Left forelimb (tissue), 1 donor: ENCODE data around the gene NEK4.
"Not testable (repeated sequence)": the region's sequence is repeated elsewhere in the genome, so short reads cannot be mapped to it uniquely, and the experiment has no call there.

ENCODE experiments used
- DNase-seq: peaks from one replicate; pipeline ENCODE4 v3.0.0-alpha.2; 2018; ENCODE audit warnings: low spot score

Gene NEK4

GRCh38 chr3:52777959-52778805 is 7.4 kb upstream of the NEK4 start:
- no peak for DNase-seq

GRCh38 chr3:52777127-52777958 is 6.6 kb upstream of the NEK4 start, which contains the start of gene ITIH1:
Gene ITIH1, plus strand, starts transcription at chr3:52777599. Its CDS starts 17 bp downstream, at chr3:52777616.
- peak; percentile 48 for DNase-seq

DNA sequence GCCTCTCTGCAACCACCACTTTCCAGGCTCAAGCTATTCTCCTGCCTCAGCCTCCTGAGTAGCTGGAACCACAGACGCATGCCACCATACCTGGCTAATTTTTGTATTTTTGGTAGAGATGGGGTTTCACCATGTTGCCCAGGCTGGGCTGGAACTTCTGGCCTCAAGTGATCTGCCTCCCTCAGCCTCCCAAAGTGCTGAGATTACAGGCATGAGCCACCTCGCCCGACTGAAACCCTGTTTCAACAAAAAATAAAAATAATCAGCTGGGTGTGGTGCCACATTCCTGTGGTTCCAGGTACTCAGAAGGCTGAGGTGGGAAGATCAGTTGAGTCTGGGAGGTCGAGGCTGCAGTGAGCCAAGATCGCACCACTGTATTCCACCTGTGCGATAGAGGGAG is 5.7 kb upstream of the NEK4 start:
- DNase-seq = not testable (repeated sequence)

GRCh38 chr3:52775877-52776276 is 5.1 kb upstream of the NEK4 start:
- DNase-seq = no peak

DNA sequence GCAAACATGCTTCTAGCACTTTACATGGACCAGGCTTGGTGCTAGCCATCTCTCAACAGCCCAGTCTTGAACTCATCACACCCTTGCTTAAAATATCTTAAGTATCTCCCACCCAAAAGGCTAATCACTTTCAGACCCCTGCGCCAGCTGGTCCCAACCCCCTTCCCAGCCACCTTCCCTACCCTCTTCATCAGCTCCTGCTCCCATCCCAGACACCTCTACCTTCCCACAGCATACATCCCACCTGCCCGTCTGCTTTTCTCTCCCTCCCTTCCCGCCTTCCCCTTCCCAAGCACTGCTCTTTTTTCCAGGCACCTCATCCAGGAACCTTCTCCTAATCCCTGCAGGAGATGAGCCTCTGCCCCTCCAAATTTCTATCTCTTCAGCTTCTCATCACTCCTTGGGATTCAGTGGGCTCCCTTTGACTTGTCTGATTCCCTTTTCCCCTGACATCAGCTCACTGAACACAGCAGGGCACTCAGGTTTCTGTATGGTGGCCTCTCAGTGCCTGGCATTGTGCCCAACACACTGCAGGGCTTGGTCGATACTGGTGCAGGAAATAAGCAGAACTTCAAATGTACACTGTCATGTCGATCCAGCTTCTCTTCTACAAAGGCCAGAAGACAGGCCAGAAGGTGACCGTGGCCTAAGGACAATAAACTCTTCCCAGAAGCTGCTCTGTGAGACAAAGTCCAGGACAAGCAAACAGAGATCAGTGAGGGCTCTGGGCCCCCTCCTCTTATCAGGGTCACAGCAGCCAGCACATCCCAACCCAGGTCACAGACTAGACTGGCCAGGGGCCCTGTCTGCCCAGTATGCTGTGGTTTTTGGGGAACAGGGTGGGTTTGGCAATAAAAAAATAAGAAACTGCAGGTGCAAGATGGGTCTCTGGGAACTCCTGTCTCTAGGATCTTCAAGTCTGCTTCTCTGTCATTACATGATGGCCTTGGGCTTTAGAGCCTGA is 4.4 kb upstream of the NEK4 start:
- DNase-seq = peak; percentile 60

GRCh38 chr3:52774066-52774713 is 3.5 kb upstream of the NEK4 start:
- DNase-seq = peak; percentile 60

DNA sequence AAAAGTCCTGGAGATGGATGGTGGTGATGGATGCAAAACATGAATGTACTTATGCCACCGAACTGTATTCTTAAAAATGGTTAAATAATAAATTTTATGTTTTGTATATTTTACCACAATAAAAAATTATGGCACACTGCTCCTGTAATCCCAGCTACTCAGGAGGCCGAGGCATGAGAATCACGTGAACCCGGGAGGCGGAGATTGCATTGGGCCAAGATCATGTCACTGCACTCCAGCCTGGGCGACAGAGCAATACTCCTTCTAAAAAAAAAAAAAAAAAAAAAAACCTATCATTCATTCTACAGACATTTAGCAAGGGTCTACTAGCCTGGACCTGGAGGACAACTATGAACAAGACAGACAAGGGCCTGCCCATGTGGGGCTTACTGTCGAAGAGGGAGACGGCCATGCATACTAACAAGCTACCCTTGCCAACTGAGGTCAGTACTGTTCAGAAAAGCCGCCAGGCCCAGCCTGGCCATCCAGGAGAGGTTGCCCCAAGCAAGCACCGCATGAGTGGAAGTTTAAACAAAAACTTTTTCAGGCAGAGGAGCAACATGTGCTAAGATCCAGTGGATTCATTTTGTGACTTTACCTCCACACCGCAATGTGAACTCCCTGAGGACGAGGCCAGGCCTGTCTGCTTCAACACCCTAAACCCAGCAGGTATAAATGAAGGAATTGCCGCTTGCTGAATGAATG is 2.8 kb upstream of the NEK4 start:
- DNase-seq = no peak

- DNase-seq = no peak
Measured at GRCh38 chr3:52771702-52772101, 962 bp upstream of the NEK4 start.

- DNase-seq = no peak
Measured at GRCh38 chr3:52771334-52771681, 568 bp upstream of the NEK4 start.

- no peak for DNase-seq
Measured at GRCh38 chr3:52769786-52770455, 819 bp downstream of the NEK4 start.

- DNase-seq = no peak
Measured at GRCh38 chr3:52763466-52763865, 7.3 kb downstream of the NEK4 start.

GRCh38 chr3:52756141-52756540 is 14.6 kb downstream of the NEK4 start:
- DNase-seq = no peak

- no peak for DNase-seq
Measured at GRCh38 chr3:52754373-52754772, 16.4 kb downstream of the NEK4 start.

- no peak for DNase-seq
Measured at GRCh38 chr3:52752045-52752660, 18.6 kb downstream of the NEK4 start.

DNA sequence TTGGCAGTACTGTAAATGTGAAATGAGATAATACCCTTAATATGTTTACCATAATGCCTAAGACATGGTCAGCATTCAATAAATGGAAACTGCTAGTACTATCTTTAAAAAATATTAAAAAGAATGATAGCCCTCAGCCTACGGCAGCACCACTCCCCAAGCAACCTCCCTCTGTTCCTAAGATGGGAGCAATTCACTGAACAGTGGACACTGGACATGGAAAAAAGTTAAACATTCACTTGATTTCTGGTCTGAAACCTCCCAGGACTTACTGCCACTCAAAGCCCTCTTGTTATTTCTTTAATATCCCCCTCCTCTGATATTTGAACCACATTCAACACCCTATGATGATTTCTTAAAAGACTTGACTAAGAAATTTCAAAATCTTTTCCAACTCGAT is 27.0 kb downstream of the NEK4 start:
- no peak for DNase-seq

GRCh38 chr3:52743152-52743551 is 27.6 kb downstream of the NEK4 start:
- DNase-seq = no peak

DNA sequence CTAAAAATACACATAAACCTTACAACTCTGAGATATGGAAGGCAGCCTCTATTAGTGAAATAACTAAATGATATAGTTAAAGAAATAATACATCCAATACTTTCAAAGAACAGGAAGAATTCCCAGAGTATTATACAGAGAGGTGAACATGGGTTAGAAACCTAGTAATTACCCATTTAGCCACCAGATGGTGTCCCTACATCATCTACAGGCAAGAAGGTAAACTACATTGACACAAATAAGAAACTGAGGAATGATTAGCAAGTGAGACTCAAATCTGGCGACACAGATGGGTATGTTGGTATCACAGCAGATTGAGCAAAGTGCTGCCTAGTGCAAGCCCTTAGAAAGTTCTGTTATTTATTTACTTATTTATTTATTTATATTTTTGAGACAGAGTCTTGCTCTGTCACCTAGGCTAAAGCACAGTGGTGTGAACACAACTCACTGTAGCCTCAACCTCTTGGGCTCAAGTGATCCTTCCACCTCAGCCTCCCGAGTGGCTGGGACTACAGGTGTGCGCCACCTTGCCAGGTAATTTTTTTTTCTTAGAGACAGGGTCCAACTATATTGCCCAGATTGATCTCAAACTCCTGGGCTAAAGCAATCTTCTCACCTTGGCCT is 28.2 kb downstream of the NEK4 start:
- no peak for DNase-seq

GRCh38 chr3:52739730-52740129 is 31.0 kb downstream of the NEK4 start:
- no peak for DNase-seq

- no peak for DNase-seq
Measured at GRCh38 chr3:52733256-52733891, 37.4 kb downstream of the NEK4 start.
